ENCODE data around the gene EYS.
"Not testable (repeated sequence)": the region's sequence is repeated elsewhere in the genome, so short reads cannot be mapped to it uniquely, and the experiment has no call there.

The EYS gene

DNA sequence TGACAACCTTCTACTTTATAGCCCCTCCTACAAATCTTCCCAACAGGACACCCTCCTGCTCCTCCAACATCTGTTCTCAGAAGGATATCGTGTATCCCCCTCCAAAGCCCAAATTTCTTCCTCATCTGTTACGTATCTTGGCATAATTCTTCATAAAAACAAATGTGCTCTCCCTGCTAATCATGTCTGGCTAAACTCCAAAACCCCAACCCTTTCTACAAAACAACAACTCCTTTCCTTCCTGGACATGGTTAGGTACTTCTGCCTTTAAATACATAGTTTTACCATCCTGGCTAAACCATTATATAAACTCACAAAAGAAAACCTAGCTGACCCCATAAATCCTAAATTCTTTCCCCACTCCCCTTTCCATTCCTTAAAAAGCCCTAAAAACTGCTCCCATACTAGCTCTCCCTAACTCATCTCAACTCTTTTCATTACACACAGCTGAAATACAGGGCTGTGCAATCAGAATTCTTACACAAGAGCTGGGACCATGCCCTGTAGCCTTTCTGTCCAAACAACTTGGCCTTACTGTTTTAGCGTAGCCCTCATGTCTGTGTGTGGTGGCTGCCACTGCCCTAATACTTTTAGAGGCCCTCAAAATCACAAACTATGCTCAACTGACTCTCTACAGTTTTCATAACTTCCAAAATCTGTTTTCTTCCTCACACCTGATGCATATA is 1753.5 kb downstream of the EYS start:
- not testable (repeated sequence) for DNase-seq (ENCODE audit: low spot score)

DNA sequence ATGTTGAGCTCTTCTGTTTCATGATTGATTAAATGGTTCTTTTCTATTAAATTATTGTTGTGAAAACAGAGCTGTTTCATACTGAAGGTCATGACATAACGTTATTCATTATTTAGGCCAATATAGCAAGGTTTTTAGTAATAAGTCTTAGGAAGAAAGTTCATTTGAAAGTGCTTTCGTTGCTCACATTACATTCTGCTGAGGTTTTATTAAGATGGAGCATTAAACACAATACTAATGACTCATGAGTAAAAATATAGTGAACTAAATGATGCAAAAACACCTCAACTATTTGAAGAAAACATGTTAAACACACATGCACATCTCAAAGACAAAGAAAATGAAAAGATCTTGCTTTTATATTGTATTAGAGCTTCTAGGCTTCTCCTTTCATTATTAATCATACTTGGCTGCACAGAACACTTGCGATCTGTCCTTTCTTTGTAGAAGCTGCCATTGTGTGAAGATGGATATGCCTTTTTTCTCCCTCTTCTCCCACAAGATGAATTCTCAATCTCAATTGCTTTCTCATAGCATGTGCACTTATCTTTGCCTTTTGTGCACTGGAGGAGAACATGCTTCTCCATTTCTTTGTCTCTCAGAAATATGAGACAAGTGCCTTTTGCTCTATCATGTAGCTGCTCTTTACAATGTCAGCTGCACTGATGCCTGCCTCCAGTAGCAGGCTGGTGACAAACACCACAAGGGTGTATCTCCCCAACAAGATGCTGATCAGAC is 1759.1 kb downstream of the EYS start:
- DNase-seq (ENCODE audit: low spot score), result no peak

DNA sequence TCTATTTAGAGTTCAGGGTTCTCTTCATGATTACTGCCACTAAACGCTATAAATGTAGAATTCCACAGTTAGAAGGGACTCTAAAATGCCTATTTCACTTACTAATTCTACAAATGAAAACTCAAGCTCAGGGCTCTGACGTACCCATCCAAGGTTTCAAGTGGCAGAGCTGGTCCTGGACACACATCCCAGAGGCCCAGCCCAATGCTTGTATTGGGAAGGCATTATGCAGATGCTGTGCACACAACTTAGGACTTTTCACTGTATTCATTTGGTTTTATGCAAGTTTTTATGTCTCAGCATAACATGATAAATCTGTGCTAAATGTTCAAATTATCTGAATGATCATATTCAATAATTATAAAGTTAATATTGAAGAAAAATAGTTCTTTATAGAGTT is 1761.0 kb downstream of the EYS start:
- no peak for DNase-seq (ENCODE audit: low spot score)

DNA sequence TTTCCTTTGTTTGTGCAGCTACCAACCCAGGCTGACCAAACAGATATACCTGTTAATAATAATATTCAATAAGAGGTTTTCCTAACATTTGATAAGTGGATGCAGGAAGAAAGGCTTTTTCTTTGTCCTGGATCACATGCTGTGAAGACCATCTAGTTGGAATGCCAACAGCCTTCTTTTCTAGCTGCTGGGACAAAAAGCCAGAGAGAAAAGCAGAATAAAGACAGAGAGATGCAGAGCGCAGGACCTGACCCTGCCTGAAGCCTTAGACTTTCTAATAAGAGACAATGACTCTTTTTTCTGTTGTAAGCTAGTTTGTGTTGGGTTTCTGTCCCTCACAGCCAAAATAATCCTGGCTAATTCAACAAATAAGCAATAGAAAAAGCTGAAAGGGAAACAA is 1763.2 kb downstream of the EYS start:
- no peak for DNase-seq (ENCODE audit: low spot score)

DNA sequence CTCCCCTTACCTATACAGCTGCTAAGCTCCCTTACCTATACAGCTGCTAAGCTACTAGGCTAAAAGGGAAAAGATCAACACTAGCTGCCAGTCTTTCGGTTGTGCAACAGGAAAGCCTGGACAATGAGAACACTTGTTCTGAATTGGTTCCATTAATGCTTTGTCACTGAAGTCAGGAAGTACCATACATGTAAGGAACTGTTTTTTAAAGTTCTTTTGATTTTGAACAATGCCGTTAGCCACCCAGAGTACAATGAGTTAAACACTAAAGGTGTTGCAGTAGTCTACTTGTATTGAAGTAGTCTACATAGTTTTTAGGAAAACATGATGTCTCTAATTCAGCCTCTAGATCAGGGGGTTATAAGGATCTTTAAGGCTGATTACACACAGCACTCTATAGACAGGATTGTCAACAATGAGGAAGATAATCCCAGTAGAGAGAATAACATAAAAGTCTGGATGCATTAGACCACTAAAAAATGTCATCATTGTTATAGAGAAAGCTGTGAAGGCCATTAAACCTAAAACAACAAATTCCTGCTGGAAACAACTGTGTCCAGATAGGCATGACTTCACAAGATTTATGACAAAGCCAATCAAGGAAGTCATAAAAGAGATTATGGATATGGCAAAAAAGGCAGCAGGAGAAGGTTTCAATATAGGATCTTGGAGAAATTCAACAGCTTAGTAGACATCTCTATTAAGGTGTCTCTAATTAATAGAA is 1765.1 kb downstream of the EYS start:
- DNase-seq (ENCODE audit: low spot score), result no peak

DNA sequence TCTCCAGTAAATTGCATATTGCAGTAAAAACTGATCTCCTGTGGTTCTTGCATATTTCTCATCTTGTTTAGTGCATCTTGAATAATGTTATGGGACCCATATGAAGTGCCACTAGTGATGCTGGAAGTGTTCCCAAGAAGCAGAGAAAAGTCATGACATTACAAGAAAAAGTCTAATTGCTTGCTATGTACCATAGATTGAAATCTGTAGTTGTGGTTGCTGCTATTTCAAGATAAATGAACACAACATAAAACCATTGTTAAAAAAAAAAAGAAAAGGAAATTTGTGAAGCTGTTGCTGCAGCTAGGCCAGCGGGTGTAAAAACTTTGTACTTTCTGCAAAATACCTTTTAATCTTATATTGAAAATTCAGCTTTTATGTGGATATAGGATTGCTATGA is 1767.0 kb downstream of the EYS start:
- no peak for DNase-seq (ENCODE audit: low spot score)

DNA sequence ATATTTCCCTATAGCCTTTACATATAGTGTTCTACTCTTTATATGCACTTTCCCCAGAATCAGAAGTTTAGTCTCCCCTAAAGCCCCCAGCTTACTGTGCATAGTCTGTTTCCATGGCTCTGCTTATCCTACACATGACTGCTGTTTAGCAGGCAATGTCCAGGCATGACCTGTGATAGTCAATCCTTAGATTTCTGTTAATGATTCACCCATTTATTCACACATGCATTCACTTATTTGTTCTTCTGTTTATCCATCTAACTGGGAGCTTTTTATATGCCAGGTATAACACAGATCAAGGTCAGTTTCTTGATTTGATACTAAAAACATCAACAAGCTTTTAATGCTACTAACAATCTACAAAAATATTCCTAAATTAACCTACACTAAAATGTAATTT is 1770.6 kb downstream of the EYS start:
- DNase-seq (ENCODE audit: low spot score), result no peak

DNA sequence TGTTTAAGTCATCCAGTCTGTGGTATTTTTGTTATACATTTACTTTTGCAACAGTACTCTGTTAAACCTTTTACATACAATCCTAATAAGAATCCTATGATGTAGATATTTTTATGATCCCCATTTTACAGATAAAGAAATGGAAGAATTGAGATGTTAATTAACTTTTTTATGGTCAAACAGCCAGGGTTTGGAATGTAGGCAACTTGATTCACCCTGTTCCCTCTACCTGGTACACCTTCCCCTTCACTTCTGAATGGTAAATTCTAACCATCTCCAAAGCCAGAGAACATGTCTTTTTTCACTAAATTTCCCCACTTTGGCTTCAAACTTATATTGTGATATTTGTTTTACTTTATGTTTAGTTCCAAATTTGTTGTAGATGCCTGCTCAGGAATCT is 1771.3 kb downstream of the EYS start:
- DNase-seq (ENCODE audit: low spot score), result no peak

DNA sequence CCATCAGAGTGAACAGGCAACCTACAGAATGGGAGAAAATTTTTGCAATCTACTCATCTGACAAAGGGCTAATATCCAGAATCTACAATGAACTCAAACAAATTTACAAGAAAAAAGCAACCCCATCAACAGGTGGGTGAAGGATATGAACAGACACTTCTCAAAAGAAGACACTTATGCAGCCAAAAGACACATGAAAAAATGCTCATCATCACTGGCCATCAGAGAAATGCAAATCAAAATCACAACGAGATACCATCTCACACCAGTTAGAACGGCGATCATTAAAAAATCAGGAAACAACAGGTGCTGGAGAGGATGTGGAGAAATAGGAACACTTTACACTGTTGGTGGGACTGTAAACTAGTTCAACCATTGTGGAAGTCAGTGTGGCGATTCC is 1773.1 kb downstream of the EYS start:
- DNase-seq (ENCODE audit: low spot score), result not testable (repeated sequence)

DNA sequence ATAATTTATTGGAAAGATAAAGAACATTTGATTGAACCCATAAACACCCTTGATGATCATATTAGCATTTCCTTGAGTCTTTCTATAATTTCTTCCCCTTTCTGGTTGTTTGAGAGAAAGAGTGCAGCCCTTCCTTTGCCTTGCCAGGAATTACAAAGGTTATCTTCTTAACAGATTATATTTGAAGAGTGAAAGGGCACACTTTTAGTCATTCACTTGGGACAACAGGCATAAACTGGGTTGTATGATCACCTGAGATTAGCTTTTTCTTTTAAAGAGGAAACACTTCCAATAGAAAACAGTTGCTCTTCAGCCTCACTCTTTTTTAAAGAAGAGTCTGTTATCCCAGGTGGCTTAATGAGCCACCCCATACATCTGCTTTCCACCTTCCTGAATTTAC is 1776.2 kb downstream of the EYS start:
- DNase-seq (ENCODE audit: low spot score), result no peak

DNA sequence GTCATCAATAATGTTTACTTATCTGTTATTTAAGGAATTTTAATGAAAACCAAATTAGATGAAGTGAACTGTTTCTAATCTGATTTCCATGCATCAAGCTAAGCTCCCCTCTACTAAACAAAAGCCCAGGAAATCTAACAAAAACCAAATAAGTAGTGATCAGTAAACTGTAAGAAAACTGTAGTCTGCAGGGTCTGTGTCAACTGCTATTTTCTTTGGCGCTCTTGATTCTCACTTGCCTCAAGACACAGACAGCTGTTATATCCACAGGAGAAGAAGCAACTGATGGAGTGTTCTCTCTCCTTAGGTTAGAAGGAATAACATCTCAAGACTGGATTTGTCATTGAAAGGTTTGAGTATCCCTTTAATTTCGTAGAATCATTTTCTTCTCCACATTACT is 1777.9 kb downstream of the EYS start:
- no peak for DNase-seq (ENCODE audit: low spot score)

DNA sequence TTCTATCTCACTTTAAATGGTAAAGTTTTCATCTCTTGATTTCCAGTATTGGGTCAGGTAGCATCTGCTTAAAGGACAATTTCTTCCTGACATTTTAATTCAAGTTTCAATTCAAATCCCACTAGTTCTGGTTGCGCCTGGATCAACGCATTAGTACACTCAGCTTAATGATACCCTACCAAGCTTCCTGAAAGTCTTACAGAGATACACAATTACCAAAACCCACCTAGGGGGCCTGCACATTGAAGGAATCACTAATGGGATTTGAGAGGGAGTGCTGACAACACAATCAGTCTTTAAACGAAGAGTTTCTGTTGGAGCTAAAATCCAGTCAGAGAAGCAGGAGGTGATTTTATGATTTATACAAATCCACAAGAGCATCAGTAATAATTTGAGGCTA is 1778.4 kb downstream of the EYS start:
- DNase-seq (ENCODE audit: low spot score), result no peak

DNA sequence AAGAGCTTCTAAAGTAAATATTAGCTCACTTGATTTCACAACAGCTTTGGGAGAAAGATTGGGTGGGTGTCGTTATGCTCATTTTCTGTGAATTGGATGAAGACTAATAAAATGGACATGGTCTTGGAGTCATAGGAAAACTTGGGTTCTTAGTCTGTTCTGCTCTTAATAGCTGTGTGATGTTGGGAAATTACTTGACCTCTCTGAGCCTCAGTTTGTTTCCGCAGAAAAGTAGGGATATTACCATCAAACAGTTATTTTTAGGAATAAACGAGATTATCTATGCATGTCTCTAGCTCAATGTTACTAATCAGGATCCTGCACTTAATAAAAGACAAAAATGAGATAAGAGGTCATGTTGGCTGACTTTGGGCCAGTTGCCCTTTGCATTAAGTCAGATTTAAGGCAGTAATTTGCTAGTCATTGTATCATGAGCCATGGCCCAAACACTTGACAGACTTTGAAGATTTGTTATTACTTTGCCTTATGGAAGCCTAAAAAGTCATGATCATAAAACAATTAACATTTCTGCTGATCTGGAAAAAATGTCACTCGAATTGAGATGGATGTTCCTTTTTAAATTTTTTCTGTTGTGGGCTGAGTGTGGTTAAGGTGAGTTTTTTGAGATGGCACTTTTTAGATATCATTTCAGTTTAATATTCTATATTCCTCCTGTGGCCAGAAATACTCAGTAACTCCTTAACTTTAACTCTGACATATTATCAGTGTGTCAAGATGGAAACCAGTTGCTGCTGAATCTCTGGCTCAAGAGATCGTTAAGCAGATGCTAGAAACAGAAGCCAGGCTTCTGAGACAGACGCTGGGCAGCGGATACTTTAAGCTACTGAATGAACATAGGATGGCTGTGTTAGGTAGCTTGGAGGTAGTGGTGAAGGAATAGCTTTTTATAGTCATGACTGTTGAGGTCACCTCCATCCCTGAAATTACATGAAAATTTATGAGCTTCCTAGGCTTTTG is 1779.8 kb downstream of the EYS start:
- DNase-seq (ENCODE audit: low spot score), result no peak

DNA sequence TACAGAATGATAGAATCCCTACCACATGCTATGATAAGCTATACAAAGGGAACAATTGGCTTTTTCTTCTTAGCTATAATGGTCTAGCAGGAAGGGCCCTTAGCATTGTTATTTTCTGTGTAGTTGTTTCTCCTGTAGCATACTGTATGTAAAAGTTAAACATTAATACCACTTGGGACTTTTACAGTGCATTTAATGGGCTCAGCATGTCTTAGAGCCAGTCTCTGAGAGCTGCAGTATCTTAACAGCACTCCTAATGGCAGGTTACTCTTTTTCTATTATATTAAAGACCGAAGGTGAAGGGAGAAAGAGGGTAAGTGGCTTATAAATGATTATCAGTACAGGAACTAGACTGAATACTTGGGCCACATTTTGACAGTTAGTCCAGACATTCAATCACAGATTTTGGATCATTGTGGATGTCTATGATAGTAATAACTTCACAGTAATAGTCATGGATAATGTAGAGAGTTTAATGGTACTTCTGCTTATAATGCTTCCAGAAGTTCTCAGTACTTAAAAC is 1780.7 kb downstream of the EYS start:
- no peak for DNase-seq (ENCODE audit: low spot score)

DNA sequence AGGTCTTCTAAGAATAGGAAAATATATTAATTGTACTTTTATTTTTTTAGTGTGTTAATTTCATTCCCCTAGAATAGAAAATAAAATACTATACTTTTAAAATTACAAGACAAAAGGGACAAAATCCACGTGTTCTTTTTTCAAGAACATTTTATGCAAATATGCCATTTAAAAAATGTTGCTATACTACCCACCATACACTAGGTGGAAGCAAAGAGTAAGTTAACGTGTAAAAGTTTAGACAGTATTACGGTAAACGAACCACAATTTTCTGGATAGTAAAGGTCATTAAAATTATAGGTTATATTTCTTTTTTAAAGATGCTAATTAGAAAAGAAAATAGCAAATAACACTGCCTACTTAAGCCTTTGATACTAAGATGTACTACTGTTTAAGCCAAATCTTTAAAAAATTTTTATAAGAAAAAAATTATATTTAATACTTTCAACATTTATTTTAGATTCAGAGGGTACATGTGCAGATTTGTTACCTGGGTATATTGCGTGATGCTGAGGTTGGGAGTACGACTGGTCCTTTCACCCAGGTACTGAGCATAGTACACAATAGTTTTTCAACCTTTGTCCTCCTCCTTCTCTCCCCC is 1783.8 kb downstream of the EYS start:
- peak; percentile 61 for DNase-seq (ENCODE audit: low spot score)

DNA sequence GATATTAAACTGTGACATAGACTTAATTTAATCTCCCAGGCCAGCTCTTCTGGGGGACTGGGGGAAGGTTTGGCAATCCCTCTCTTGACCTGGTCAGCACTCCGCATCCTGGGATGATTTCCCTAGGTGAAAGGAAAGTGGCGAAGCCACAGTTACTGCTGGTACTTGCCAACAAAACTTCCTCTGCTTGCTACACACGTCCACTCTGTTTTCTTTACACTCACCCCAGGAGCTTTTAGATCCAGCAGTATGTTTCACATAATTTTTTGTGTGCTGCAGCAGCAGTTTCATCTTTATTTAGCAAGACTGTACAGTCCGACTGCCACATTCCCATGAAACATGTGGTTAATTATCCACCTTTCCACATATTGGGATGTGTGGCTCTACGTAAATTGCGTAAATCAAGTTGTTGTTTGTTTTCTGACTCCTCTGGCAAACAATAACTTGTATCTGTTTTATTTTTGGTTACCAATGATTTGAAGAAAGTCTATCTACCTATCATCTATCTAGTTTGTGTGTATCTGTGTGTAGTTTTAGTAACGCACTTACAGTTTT is 1787.4 kb downstream of the EYS start:
- no peak for DNase-seq (ENCODE audit: low spot score)

DNA sequence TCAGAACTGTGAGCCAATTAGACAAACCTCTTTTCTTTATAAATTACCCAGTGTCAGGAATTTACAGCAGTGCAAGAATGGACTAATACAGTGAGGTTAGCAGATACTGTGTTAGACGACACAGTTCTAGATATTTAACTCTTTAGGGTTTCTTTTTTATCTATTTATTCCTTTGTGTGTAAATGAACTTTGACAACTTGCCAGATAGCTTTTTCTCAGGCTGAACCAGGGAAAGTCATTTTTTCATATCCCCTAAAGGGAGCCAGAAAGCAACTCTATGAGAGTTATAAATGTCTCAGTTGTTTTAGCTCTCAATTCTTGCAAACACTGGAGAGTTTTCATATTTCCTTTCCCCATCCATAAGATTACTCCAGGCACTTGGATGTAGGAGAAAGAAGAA is 1794.1 kb downstream of the EYS start:
- no peak for DNase-seq (ENCODE audit: low spot score)

DNA sequence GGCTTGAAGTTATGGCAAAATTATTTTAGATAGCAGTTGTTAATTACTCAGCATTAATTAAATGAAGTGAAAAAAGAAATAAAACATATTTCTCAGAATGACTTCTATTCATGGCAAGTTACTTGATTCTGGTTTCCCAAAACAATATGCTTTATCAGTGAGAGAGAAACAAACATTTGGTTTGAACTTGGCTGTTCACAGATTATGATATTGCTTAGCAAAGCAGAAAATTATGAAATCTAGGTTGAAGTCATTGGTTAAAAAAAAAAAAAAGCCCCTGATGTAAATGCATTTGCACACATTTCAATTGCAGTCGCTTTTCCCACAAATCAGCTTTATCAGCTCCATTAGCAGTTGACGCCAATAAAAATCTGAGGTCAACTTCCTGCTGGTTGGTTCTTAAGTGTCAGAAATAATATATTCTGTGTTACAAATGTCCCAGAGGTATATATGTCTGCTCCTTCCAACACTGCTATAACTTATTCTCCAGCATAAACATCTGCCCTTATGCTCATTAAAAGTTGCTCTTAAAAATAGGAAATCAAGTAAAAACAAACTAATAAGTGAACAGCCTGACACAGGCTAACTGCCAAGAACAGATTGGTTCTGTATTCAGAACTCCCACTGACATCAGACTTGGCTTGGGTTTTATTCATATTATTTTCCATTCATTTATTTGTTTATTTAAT is 1796.0 kb downstream of the EYS start:
- no peak for DNase-seq (ENCODE audit: low spot score)

DNA sequence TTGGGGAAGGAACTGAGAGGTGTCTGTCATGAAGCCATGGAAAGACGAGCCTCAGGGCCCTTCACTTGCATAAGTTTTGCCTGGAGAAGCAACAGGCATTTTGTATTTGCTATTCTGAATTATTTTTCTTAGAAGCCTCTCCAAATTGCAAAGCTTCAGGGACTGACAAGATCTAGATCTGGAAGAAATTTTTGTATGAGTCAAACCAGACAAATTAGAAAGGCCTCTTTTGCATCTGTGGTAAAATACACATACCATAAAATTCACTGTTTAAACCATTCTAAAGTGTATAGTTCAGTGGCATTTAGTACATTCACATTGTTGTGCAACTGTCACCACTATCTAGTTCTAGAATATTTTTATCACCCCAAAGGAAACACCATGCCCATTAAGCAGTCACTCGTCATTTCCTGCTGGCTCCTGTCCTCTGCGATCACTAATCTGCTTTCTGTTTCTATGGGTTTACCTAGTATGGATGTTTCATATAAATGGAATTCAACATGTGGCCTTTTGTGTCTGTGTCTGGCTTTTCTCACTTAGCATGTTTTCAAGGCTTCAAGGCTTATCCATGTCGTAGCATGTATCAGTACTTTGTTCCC is 1802.3 kb downstream of the EYS start:
- no peak for DNase-seq (ENCODE audit: low spot score)

DNA sequence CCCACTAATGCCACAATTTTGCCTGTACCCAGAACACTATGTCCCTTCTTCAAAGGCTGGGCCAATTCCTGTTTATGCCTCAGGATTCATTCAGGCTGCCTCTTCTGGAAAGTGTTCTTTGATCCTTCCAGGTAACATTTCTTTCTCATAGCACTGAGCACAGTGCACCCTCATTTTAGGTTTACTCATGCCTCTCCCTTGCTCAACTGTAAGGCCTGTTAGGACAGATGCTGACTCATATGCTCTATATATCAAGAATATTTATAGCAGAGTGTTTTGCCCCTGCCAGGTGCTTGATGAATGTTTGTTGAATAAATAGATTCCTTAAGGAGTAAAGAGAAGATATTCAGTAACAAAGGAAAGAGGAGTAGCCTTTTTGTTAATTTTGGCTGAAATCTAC is 1807.5 kb downstream of the EYS start:
- peak; percentile 42 for DNase-seq (ENCODE audit: low spot score)
